Esophagus muscularis mucosa (tissue), 4 donors: ENCODE measurements around the gene DLL3. TPM values are rescaled to one million over a fixed set of nuclear protein-coding genes. Genes with fewer than 3 reads are reported as not detected.
"Not testable (repeated sequence)": the region's sequence is repeated elsewhere in the genome, so short reads cannot be mapped to it uniquely, and the experiment has no call there.

Experiments used
- DNase-seq: peaks from one replicate; pipeline ENCODE4 v3.0.0-alpha.2; 2017; ENCODE audit errors: extremely low spot score
- H3K27ac ChIP-seq, 4 donors: fragments of 200-600 bp; sonication (generic); replicated peaks in 1 of 4; 1 replicate in 3 of 4; 2 replicates in 1 of 4; pipeline ENCODE4 v1.5.1; 2016 to 2019; ENCODE audit warnings: mild to moderate bottlenecking in 1 of 4
- H3K27me3 ChIP-seq, 4 donors: fragments of 200-600 bp; sonication (generic); one replicate each; pipeline versions ENCODE4 v1.5.1 to v1.6.0; 2016 to 2019
- H3K36me3 ChIP-seq, 4 donors: fragments of 200-600 bp; sonication (generic); one replicate each; pipeline ENCODE4 v1.5.1; 2016 to 2019
- H3K4me1 ChIP-seq, 4 donors: fragments of 200-600 bp; sonication (generic); one replicate each; pipeline ENCODE4 v1.5.1; 2016 to 2019
- H3K4me3 ChIP-seq, 4 donors: fragments of 200-600 bp; sonication (generic); 1 replicate in 2 of 4; 2 replicates in 2 of 4; pipeline ENCODE4 v1.5.1; 2016 to 2019; ENCODE audit warnings: mild to moderate bottlenecking in 4 of 4, moderate library complexity in 1 of 4
- H3K9me3 ChIP-seq, 4 donors: fragments of 200-600 bp; sonication (generic); 1 replicate in 3 of 4; 2 replicates in 1 of 4; pipeline ENCODE4 v1.5.1; 2016 to 2019
- EP300 ChIP-seq: sonication (generic); formaldehyde crosslinking; IDR thresholded peaks from one replicate; pipeline ENCODE4 v1.6.1; 2017; ENCODE audit warnings: antibody characterized with exemption
- POLR2A ChIP-seq: fragments of 450-650 bp; IDR thresholded peaks from one replicate; pipeline ENCODE4 v1.6.1; 2017; ENCODE audit warnings: antibody characterized with exemption, moderate library complexity, mild to moderate bottlenecking, low read depth
- POLR2AphosphoS5 ChIP-seq, 2 donors: sonication (generic); formaldehyde crosslinking; IDR thresholded peaks; one replicate each; pipeline ENCODE4 v1.6.1; 2017; ENCODE audit warnings: antibody characterized with exemption in 2 of 2
- WGBS: methylation state at CpG from one replicate; pipeline ENCODE4 v1.1.5; 2018; 5-methylcytosine and 5-hydroxymethylcytosine counted together
- intact Hi-C: fragments of 100-400 bp; cut with DNase I; formaldehyde crosslinking; loops from one replicate; pipeline ENCODE4 v1.15.1; 2023
- total RNA-seq, 4 donors: library from RNA; depleted of rRNA; stranded (reverse); fragments of >200 nt; gene quantifications; one replicate each; pipeline versions ENCODE4 v1.1.0 to v1.2.1, GENCODE V29; 2016
- TF ChIP-seq, protein P1 (sequence below), 3 experiments: fragments of 200-600 bp in 2 of 3; fragments of 450-650 bp in 1 of 3; sonication (generic) in 2 of 3; IDR thresholded peaks; one replicate each; pipeline ENCODE4 v1.5.1; 2017 to 2019; ENCODE audit warnings: antibody characterized with exemption in 3 of 3, mild to moderate bottlenecking in 2 of 3, moderate library complexity in 1 of 3

The DLL3 gene
- total RNA-seq, 4 donors from 2014 or later: not detected

DNA sequence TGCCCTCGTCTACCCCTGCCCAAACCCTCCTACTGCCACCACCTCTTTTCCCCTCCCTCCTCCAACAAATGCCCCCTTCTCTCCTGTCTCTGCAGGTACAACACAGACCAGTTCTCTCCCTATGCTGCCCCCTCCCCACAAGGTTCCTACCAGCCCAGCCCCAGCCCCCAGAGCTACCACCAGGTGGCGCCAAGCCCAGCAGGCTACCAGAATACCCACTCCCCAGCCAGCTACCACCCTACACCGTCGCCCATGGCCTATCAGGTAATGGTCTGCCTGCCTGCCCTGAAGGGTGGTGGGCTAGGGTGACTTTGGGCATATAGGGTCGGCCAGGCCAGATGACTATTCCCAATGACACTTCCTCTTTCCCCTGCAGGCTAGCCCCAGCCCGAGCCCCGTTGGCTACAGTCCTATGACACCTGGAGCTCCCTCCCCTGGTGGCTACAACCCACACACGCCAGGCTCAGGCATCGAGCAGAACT is 24.6 kb upstream of the DLL3 start:
- Histone ChIP-seq H3K27me3 (no peaks in the 10 kb centered on the region), H3K4me3 (no peak overlapping the region), H3K9me3 (no peaks in the 10 kb centered on the region), H3K4me1 (peaks cover 0 to 3% (median 0%) of the 10 kb centered on the region in 4 donors), H3K36me3 (peaks cover 63 to 81% (median 74%) of the 10 kb centered on the region in 4 donors), H3K27ac (peak overlapping the region in 2 of 4 donors; percentile 8 to 19)
- 35% methylated on average over 3 of the region's 9 CpGs for WGBS
- no peak for DNase-seq
- TF ChIP-seq, protein P1, sequence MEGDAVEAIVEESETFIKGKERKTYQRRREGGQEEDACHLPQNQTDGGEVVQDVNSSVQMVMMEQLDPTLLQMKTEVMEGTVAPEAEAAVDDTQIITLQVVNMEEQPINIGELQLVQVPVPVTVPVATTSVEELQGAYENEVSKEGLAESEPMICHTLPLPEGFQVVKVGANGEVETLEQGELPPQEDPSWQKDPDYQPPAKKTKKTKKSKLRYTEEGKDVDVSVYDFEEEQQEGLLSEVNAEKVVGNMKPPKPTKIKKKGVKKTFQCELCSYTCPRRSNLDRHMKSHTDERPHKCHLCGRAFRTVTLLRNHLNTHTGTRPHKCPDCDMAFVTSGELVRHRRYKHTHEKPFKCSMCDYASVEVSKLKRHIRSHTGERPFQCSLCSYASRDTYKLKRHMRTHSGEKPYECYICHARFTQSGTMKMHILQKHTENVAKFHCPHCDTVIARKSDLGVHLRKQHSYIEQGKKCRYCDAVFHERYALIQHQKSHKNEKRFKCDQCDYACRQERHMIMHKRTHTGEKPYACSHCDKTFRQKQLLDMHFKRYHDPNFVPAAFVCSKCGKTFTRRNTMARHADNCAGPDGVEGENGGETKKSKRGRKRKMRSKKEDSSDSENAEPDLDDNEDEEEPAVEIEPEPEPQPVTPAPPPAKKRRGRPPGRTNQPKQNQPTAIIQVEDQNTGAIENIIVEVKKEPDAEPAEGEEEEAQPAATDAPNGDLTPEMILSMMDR (IDR thresholded peaks at IDR 0.05): peak; percentile 49 to 80 (median 65)
- no peak for TF ChIP-seq POLR2A
- intact Hi-C loops: loop anchor here (5.0 kb wide), 1 partner anchor 58 kb away; the partner anchor contains the start of gene EID2B

DNA sequence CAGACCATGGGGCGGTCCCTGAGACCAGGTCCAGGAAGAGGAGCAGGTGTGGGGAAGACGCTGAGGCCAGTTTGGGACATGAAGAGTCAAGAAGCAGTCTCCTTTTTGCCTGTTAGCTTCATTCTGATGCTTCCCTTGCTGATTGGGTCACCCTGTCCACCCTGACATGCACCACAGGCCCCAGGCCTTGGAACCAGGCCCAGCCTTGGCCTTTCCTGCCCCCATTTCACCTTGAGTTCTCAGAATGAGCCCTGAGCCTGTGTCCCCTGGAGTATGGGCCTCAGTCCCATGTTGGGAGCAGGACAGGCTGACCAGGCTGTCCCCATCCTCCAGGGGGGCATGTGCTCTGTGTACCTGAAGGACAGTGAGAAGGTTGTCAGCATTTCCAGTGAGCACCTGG is 23.0 kb upstream of the DLL3 start:
- TF ChIP-seq POLR2AphosphoS5 (IDR thresholded peaks at IDR 0.05): no peak
- no peak for TF ChIP-seq POLR2A
- TF ChIP-seq, protein P1 (IDR thresholded peaks at IDR 0.05): no peak
- no peak for TF ChIP-seq EP300
- H3K4me3 ChIP-seq: no peak overlapping the region
- H3K4me1 ChIP-seq: peaks cover 6 to 9% (median 7%) of the 10 kb centered on the region in 4 donors
- H3K9me3 ChIP-seq: no peaks in the 10 kb centered on the region
- intact Hi-C loops: no loop called here
- no peak overlapping the region for H3K27ac ChIP-seq
- H3K27me3 ChIP-seq: no peaks in the 10 kb centered on the region
- WGBS: 100% methylated on average over 2 of the region's 2 CpGs
- peaks cover 47 to 65% (median 58%) of the 10 kb centered on the region in 4 donors for H3K36me3 ChIP-seq
- DNase-seq: no peak

DNA sequence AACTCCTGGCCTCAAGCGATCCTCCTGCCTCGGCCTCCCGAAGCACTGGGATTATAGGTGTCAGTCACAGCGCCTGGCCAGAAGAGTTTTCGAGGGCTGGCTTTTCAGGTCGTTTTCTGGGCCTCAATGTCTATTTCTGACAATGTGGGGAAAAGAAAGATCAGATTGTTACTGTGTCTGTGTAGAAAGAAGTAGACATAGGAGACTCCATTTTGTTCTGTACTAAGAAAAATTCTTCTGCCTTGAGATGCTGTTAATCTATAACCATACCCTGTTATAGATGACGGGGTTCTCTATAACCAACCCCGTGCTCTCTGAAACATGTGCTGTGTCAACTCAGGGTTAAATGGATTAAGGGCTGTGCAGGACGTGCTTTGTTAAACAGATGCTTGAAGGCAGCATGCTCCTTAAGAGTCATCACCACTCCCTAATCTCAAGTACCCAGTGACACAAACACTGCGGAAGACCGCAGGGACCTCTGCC is 19.4 kb upstream of the DLL3 start:
- DNase-seq, H3K27me3 ChIP-seq, H3K9me3 ChIP-seq, H3K4me3 ChIP-seq, intact Hi-C loops: not testable (repeated sequence)
- peaks cover 18 to 32% (median 18%) of the 10 kb centered on the region in 4 donors for H3K4me1 ChIP-seq
- peak overlapping the region in 1 of 4 donors; percentile 77 for H3K27ac ChIP-seq
- 81% methylated on average over 9 of the region's 11 CpGs for WGBS
- peaks cover 19 to 47% (median 35%) of the 10 kb centered on the region in 4 donors for H3K36me3 ChIP-seq

DNA sequence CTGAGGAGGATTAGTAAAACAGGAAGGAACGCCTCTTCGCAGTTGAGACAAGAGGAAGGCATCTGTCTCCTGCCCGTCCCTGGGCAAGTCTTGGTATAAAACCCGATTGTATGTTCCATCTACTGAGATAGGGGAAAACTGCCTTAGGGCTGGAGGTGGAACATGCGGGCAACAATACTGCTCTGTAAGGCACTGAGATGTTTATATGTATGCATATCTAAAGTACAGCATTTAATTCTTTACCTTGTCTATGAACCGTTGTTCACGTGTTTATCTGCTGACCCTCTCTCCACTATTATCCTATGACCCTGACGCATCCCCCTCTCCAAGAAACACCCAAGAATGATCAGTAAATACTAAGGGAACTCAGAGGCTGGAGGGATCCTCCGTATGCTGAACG is 18.8 kb upstream of the DLL3 start:
- H3K27me3 ChIP-seq: no peaks in the 10 kb centered on the region
- intact Hi-C loops: no loop called here
- peaks cover 19 to 47% (median 34%) of the 10 kb centered on the region in 4 donors for H3K36me3 ChIP-seq
- 61% methylated on average over 10 of the region's 10 CpGs for WGBS
- H3K27ac ChIP-seq: peak overlapping the region; percentile 75 to 87 (median 81)
- no peaks in the 10 kb centered on the region for H3K9me3 ChIP-seq
- no peak for DNase-seq
- H3K4me3 ChIP-seq: peak overlapping the region; percentile 66 to 97 (median 82)
- H3K4me1 ChIP-seq: peaks cover 18 to 32% (median 18%) of the 10 kb centered on the region in 4 donors
- TF ChIP-seq POLR2AphosphoS5 (IDR thresholded peaks at IDR 0.05): no peak
- TF ChIP-seq EP300: no peak
- no peak for TF ChIP-seq POLR2A
- TF ChIP-seq, protein P1 (IDR thresholded peaks at IDR 0.05): no peak

DNA sequence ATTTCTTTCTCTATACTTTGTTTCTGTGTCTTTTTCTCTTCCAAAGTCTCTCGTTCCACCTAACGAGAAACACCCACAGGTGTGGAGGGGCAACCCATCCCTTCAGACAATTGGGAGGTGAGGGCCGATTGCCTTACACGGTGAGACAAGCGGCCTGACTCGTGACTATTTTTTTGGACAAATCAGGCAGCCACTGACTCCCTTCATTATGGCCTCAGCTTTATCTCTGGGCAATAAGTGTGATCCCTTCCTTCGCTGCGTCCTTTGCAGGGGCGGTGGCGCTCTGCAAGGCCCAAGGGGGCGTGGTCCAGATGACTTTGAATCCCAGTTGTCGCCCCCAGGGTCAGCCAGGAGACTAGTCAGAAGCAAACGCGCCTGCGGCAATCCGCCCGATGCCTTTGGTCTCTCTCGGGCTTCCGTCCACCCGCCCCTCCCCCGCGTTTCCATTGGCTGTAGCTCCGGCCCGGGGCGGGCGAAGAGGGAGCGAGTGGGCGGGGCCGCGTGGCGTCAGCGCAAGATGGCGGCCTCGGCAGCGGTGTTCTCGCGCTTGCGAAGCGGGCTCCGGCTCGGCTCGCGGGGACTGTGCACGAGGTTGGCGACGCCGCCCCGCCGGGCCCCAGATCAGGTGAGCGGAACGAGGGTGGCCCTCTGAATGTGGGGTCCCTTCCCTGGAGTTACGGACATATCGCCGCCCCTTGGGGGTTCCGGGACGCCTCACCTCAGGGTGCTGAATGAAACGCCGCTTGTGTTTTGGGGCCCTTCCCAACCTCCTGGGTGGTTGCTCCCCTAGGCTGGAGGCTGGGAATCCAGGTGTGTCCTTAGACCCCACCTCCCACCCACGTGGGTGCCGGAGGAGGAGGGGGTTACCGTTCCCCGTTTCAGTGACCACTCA is 18.2 kb upstream of the DLL3 start, which contains the start of gene TIMM50:
TSS of gene TIMM50 (plus strand) at position 502 of the 892 bp plus-strand sequence. CDS start at position 518, 16 bp downstream.
- Histone ChIP-seq H3K4me3 (peak within 1 kb of the TSS; percentile 66 to 97 (median 82)), H3K27ac (peak within 1 kb of the TSS; percentile 75 to 87 (median 81)), H3K4me1 (peaks cover 18 to 32% (median 18%) of the 10 kb centered on the region in 4 donors), H3K27me3 (no peaks in the 10 kb centered on the region), H3K36me3 (peaks cover 16 to 47% (median 35%) of the 10 kb centered on the region in 4 donors), H3K9me3 (no peaks in the 10 kb centered on the region)
- 1% methylated on average over 17 of the region's 62 CpGs for WGBS
- peak; percentile 91 to 94 for TF ChIP-seq POLR2AphosphoS5 (IDR thresholded peaks at IDR 0.05)
- TF ChIP-seq, protein P1 (IDR thresholded peaks at IDR 0.05): peak in 1 of 3 experiments; percentile 10
- TF ChIP-seq EP300: no peak
- peak; percentile 99 for DNase-seq
- intact Hi-C loops: no loop called here
